Retinal pigment epithelial cell (primary cell): ENCODE measurements around the gene NSRP1.

Experiments
- DNase-seq: peaks from one replicate; pipeline ENCODE4 v3.0.0-alpha.2; 2010; ENCODE audit warnings: low read depth
- H3K4me3 ChIP-seq: 2 replicates; pipeline ENCODE4 v1.5.1; 2011; ENCODE audit warnings: mild to moderate bottlenecking, low read length, control low read depth, moderate library complexity
- CTCF ChIP-seq: conservative IDR thresholded peaks from 2 replicates; pipeline ENCODE4 v1.5.1; 2011; ENCODE audit warnings: low read depth, low read length, control low read depth, inconsistent platforms

The NSRP1 gene

GRCh38 chr17:30211371-30211770 lies 94.8 kb downstream of the NSRP1 start:
- no peak for DNase-seq
- TF ChIP-seq CTCF: no peak

GRCh38 chr17:30212750-30213149 lies 96.1 kb downstream of the NSRP1 start:
- TF ChIP-seq CTCF: no peak
- no peak overlapping the region for H3K4me3 ChIP-seq
- DNase-seq: no peak

More at GRCh38 chr17:30211371-30211770, 94.8 kb downstream of the NSRP1 start:
- no peak overlapping the region for H3K4me3 ChIP-seq

DNA sequence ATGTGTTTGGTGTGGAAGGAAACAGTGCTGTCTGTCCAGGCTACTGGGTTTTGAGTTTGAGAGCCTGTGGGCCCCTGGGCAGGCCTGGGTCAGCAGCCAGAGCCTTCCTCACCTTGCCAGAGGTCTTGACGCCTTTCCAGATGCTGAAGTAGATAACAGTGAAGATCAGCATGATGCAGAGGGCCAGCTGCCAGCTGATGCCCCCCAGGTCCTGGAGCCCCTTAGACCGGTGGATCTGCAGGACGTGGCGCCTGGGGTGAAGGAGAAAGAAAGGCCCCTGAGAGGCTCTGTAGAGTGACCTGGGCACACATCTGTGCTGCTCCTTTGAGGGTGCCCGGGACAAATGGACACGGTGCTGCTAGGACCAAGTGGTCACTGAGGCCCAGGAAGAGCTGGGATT lies 100.4 kb downstream of the NSRP1 start:
- H3K4me3 ChIP-seq: no peak overlapping the region
- DNase-seq: no peak
- no peak for TF ChIP-seq CTCF

GRCh38 chr17:30217746-30218245 lies 101.2 kb downstream of the NSRP1 start:
- DNase-seq: no peak
- no peak overlapping the region for H3K4me3 ChIP-seq
- TF ChIP-seq CTCF: no peak

GRCh38 chr17:30218799-30219198 lies 102.2 kb downstream of the NSRP1 start:
- TF ChIP-seq CTCF: no peak
- H3K4me3 ChIP-seq: no peak overlapping the region
- no peak for DNase-seq

- DNase-seq: no peak
- TF ChIP-seq CTCF: no peak
Measured at GRCh38 chr17:30219315-30219714, 102.7 kb downstream of the NSRP1 start.

GRCh38 chr17:30219833-30220232 lies 103.2 kb downstream of the NSRP1 start:
- no peak overlapping the region for H3K4me3 ChIP-seq
- TF ChIP-seq CTCF: no peak
- no peak for DNase-seq

More at GRCh38 chr17:30219315-30219714, 102.7 kb downstream of the NSRP1 start:
- no peak overlapping the region for H3K4me3 ChIP-seq
